Measurements from ENCODE around the gene ANAPC13. TPM values are rescaled to one million over a fixed set of nuclear protein-coding genes. Genes with fewer than 3 reads are reported as not detected.

The ANAPC13 gene
- polyA plus RNA-seq, 1 of the 3 experiments (the other 2 are of a cell fraction), result 63.5 TPM

DNA sequence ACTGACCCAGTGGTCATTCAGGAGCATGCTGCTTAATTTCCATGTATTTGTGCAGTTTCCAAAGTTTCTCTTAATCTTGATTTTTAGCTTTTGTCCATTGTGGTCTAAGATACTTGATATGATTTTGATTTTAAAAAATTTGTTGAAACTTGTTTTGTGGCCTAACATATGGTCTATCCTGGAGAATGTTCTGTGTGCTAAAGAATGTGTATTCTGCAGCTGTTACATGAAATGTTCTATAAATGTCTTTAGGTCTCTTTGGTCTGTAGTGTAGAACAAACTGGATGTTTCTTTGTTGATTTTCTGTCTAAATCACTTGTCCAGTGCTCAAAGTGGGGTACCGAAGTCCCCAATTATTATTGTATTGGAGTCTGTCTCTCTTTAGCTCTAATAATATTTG lies 17.5 kb upstream of the ANAPC13 start (continued):
- TF ChIP-seq RCOR1 (IDR thresholded peaks at IDR 0.05; ENCODE audit: low read length), result no peak

DNA sequence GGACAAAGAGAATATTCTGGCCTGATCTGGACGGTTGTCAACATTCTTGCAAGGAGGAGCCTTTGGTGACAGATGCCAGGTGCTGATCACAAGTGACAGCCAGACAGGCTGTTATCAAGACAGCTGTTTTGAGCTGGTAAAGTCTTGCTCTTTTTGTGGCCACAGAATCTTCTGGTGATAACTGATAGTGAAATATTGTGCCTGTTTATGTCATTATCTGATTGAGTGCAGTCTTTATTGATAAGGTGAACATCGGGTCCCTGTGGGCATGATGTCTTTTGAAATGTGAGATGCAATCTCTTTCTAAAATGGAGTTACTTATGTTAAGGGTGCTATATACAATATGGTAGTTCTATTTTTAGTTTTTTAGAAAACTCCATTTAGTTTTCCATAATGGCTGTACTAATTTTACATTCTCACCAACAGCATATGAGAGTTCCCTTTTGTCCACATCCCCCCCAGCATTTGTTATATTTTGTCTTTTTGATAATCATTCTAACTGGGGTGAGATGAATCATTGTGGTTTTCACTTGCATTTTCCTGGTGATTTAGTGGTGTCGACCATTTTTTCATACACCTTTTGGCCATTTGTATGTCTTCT lies 10.8 kb upstream of the ANAPC13 start:
- no peaks in the 10 kb centered on the region for H3K9me2 ChIP-seq
- H3K4me1 ChIP-seq (ENCODE audit: control insufficient read depth in 1 of 2, insufficient read depth in 2 of 2, low read depth in 1 of 2, low read length in 1 of 2), result peaks cover 0 to 4% of the 10 kb centered on the region in 2 experiments; a peak in 2 of 4 replicates
- WGBS (ENCODE audit: low lambda C conversion rate), result 41% methylated on average over 3 of the region's 3 CpGs
- H3K36me3 ChIP-seq (replicated peaks in 1 of 2; ENCODE audit: control insufficient read depth in 1 of 2, insufficient read depth in 2 of 2, low read length in 1 of 2), result peaks cover 0 to 28% of the 10 kb centered on the region in 2 experiments
- H3K27ac ChIP-seq (ENCODE audit: low read depth in 2 of 2, low read length in 1 of 2), result no peak overlapping the region
- H3K4me3 ChIP-seq (ENCODE audit: low read depth in 2 of 2, low read length in 1 of 2), result no peak overlapping the region
- no peaks in the 10 kb centered on the region for H4K20me1 ChIP-seq (ENCODE audit: insufficient read depth)
- POLR2A ChIA-PET, result no interaction called here
- CTCF ChIA-PET, result interaction anchor here (0.7 kb wide), 1 partner anchor 10 kb away, joined by 3 read pairs; no protein-coding TSS in a partner anchor
- H3F3A ChIP-seq (replicated peaks; ENCODE audit: insufficient read depth), result peaks cover 2% of the 10 kb centered on the region
- no peak overlapping the region for H3K9ac ChIP-seq
- no peak overlapping the region for H3K4me2 ChIP-seq
- H3K79me2 ChIP-seq (ENCODE audit: insufficient read depth), result peaks cover 94% of the 10 kb centered on the region
- DNase-seq, result peak; percentile 60
- H3K9me3 ChIP-seq, result peaks cover under 1% of the 10 kb centered on the region; the same call in 1 of the 2 replicates
- H2AFZ ChIP-seq (ENCODE audit: low read depth), result no peak overlapping the region
- no peaks in the 10 kb centered on the region for H3K27me3 ChIP-seq (ENCODE audit: insufficient read depth)
- TF ChIP-seq, protein P1, sequence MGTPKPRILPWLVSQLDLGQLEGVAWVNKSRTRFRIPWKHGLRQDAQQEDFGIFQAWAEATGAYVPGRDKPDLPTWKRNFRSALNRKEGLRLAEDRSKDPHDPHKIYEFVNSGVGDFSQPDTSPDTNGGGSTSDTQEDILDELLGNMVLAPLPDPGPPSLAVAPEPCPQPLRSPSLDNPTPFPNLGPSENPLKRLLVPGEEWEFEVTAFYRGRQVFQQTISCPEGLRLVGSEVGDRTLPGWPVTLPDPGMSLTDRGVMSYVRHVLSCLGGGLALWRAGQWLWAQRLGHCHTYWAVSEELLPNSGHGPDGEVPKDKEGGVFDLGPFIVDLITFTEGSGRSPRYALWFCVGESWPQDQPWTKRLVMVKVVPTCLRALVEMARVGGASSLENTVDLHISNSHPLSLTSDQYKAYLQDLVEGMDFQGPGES (IDR thresholded peaks at IDR 0.05; ENCODE audit: low read depth, low read length), result no peak
- TF ChIP-seq, protein P2, sequence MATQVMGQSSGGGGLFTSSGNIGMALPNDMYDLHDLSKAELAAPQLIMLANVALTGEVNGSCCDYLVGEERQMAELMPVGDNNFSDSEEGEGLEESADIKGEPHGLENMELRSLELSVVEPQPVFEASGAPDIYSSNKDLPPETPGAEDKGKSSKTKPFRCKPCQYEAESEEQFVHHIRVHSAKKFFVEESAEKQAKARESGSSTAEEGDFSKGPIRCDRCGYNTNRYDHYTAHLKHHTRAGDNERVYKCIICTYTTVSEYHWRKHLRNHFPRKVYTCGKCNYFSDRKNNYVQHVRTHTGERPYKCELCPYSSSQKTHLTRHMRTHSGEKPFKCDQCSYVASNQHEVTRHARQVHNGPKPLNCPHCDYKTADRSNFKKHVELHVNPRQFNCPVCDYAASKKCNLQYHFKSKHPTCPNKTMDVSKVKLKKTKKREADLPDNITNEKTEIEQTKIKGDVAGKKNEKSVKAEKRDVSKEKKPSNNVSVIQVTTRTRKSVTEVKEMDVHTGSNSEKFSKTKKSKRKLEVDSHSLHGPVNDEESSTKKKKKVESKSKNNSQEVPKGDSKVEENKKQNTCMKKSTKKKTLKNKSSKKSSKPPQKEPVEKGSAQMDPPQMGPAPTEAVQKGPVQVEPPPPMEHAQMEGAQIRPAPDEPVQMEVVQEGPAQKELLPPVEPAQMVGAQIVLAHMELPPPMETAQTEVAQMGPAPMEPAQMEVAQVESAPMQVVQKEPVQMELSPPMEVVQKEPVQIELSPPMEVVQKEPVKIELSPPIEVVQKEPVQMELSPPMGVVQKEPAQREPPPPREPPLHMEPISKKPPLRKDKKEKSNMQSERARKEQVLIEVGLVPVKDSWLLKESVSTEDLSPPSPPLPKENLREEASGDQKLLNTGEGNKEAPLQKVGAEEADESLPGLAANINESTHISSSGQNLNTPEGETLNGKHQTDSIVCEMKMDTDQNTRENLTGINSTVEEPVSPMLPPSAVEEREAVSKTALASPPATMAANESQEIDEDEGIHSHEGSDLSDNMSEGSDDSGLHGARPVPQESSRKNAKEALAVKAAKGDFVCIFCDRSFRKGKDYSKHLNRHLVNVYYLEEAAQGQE (IDR thresholded peaks at IDR 0.05; ENCODE audit: low read depth, low read length), result no peak
- TF ChIP-seq MEF2A (IDR thresholded peaks at IDR 0.05; ENCODE audit: borderline replicate concordance, low read depth) (no peak), FOXJ3 (CRISPR knock-in tag; IDR thresholded peaks at IDR 0.05) (peak; percentile 92), NFIC (IDR thresholded peaks at IDR 0.05; ENCODE audit: borderline replicate concordance) (no peak), ELF1 (IDR thresholded peaks at IDR 0.05) (no peak), MXI1 (IDR thresholded peaks at IDR 0.05; ENCODE audit: low read depth, low read length) (no peak), RAD21 (IDR thresholded peaks at IDR 0.05; ENCODE audit: low read length) (no peak), FOSL2 (IDR thresholded peaks at IDR 0.05; ENCODE audit: borderline replicate concordance, low read depth) (no peak), TAF1 (IDR thresholded peaks at IDR 0.05; ENCODE audit: borderline replicate concordance, low read depth, low read length) (no peak), SMC3 (IDR thresholded peaks at IDR 0.05; ENCODE audit: low read depth, low read length) (no peak), CHD2 (IDR thresholded peaks at IDR 0.05; ENCODE audit: low read length, partially characterized antibody) (peak; percentile 76), TEAD4 (IDR thresholded peaks at IDR 0.05; ENCODE audit: borderline replicate concordance, insufficient read depth) (no peak), POLR2AphosphoS5 (IDR thresholded peaks at IDR 0.05; ENCODE audit: low read depth, low read length) (0 out of 2 replicates have a peak, but pooled peaks have one; percentile 21), NRF1 (IDR thresholded peaks at IDR 0.05; ENCODE audit: low read depth, low read length) (no peak), EZH2phosphoT487 (IDR thresholded peaks at IDR 0.05; ENCODE audit: borderline replicate concordance, low read depth) (no peak), RCOR1 (IDR thresholded peaks at IDR 0.05; ENCODE audit: low read length) (peak; percentile 98), GABPA (IDR thresholded peaks at IDR 0.05; ENCODE audit: low read depth) (no peak)
- TF ChIP-seq, protein P3, sequence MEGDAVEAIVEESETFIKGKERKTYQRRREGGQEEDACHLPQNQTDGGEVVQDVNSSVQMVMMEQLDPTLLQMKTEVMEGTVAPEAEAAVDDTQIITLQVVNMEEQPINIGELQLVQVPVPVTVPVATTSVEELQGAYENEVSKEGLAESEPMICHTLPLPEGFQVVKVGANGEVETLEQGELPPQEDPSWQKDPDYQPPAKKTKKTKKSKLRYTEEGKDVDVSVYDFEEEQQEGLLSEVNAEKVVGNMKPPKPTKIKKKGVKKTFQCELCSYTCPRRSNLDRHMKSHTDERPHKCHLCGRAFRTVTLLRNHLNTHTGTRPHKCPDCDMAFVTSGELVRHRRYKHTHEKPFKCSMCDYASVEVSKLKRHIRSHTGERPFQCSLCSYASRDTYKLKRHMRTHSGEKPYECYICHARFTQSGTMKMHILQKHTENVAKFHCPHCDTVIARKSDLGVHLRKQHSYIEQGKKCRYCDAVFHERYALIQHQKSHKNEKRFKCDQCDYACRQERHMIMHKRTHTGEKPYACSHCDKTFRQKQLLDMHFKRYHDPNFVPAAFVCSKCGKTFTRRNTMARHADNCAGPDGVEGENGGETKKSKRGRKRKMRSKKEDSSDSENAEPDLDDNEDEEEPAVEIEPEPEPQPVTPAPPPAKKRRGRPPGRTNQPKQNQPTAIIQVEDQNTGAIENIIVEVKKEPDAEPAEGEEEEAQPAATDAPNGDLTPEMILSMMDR (IDR thresholded peaks at IDR 0.05), result no peak
- TF ChIP-seq, protein P4, sequence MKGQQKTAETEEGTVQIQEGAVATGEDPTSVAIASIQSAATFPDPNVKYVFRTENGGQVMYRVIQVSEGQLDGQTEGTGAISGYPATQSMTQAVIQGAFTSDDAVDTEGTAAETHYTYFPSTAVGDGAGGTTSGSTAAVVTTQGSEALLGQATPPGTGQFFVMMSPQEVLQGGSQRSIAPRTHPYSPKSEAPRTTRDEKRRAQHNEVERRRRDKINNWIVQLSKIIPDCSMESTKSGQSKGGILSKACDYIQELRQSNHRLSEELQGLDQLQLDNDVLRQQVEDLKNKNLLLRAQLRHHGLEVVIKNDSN (IDR thresholded peaks at IDR 0.05; ENCODE audit: borderline replicate concordance, low read depth), result no peak
- TF ChIP-seq, protein P5, sequence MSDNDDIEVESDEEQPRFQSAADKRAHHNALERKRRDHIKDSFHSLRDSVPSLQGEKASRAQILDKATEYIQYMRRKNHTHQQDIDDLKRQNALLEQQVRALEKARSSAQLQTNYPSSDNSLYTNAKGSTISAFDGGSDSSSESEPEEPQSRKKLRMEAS (IDR thresholded peaks at IDR 0.05; ENCODE audit: low read depth), result no peak
- TF ChIP-seq, protein P6, sequence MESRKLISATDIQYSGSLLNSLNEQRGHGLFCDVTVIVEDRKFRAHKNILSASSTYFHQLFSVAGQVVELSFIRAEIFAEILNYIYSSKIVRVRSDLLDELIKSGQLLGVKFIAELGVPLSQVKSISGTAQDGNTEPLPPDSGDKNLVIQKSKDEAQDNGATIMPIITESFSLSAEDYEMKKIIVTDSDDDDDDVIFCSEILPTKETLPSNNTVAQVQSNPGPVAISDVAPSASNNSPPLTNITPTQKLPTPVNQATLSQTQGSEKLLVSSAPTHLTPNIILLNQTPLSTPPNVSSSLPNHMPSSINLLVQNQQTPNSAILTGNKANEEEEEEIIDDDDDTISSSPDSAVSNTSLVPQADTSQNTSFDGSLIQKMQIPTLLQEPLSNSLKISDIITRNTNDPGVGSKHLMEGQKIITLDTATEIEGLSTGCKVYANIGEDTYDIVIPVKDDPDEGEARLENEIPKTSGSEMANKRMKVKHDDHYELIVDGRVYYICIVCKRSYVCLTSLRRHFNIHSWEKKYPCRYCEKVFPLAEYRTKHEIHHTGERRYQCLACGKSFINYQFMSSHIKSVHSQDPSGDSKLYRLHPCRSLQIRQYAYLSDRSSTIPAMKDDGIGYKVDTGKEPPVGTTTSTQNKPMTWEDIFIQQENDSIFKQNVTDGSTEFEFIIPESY (IDR thresholded peaks at IDR 0.05; ENCODE audit: borderline replicate concordance, low read depth), result no peak
